Brain pericyte (primary cell): ENCODE measurements around the gene KCNK3.
"Not testable (repeated sequence)": the region's sequence is repeated elsewhere in the genome, so short reads cannot be mapped to it uniquely, and the experiment has no call there.

ENCODE experiments used
- DNase-seq: peaks from one replicate; pipeline ENCODE4 v3.0.0-alpha.2; 2012; ENCODE audit warnings: low read depth, low spot score

The KCNK3 gene

DNA sequence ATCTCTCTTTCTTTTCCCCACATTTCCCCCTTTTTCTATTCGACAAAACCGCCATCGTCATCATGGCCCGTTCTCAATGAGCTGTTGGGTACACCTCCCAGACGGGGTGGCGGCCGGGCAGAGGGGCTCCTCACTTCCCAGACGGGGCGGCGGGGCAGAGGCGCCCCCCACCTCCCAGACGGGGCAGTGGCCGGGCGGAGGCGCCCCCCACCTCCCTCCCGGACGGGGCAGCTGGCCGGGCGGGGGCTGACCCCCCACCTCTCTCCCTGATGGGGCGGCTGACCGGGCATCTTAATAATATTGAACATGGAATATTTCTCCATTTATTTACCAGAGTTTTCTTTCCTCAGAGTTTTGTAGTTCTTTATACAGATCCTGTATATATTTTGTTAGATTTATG is 27.2 kb upstream of the KCNK3 start:
- DNase-seq = not testable (repeated sequence)

DNA sequence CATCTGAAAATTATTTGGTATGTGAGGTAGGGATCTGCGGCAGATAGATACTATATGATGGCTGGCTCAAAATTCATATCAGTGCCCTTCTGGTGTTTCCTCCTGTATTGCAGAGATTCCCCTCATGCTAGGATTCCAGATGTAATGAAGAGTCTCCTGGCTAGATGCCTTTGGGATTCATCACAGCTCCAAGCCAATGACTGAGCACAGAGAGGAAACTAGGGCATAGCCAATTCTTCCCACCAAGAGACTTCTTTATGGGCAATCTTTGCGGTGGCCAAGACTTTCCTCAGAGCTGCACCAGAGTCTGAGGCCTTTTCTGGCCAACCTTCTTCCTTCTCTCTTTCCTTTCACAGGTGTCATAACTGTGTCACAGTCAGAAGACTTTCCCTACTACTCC is 25.9 kb upstream of the KCNK3 start:
- DNase-seq = no peak

DNA sequence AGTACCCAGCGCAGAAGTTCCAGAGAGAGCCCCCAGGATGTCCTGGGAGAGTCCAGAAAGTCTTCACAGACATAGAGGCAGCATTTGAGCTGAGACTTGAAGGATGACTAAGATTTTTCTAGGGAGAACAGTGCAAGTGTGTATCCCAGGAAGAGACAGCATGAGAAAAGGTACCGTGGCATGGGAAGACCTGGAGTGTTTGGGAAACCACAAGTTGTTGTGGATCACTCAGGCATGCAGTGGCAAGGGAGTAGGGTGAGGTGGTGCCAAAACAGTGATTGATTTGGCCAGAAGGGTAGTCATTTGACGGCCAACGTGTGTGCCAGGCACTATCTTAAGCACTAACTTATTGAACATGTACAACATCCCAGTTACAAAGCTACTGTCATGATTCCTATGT is 24.5 kb upstream of the KCNK3 start:
- no peak for DNase-seq

DNA sequence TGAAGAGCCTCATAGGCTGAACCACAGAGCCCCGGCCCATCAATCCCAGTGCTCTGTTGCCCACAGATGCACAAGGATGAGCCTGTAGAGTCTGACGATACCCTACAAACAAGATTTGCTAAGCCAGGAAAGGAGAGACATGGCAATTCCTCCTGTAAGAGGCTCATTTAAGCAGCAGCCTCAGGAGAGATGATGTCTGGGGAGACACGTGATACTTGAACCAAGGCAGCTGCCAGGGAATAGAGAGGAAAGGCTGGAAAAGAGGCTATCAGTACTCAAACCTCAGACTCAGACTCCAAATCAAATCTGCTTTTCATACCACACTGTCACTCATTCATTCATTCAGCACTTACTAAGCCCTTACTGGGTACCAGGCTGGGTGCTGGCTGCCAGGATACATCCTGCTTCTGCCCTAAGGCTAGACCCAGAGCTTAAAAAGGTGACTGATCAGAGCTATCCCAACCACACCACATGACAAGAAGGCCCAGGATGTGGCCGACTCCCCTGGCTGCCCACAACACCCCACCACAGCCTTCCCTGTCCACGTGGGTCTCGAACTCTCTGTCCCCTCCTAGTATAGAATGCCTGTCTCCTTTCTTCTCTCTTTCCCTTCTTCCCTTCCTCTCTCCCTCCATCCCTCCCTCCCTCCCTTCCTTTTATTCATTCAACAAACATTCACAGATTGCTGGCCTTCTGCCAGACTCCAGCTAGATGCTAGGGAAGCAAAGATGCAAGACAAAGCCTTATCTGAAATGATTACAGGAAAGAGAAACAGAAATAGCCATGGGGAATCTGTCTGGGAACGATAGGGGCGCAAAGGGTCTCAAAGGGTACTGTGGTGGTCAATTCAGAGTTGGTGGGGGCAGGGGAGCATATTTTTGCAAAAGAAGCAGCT is 23.4 kb upstream of the KCNK3 start:
- DNase-seq = no peak

DNA sequence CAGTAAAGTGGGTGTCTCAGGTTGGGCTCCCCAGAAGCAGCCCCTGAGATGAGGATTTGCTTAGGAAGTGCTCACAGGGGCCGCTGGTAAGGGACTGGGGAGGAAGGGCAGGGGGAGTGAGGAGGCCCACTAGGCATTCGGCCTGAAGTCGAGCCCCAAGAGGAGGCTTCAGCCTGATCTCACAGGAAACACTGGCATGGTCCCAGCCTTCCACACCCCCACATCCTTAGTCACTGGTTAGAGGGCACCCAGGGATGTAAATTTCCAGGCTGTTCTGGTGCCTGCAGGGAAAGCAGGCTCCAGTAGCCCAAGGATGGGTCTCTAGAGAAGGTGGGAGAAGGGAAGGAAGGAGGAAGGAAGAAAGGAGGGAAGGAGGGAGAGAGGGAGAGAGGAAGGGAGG is 22.4 kb upstream of the KCNK3 start:
- DNase-seq = no peak

DNA sequence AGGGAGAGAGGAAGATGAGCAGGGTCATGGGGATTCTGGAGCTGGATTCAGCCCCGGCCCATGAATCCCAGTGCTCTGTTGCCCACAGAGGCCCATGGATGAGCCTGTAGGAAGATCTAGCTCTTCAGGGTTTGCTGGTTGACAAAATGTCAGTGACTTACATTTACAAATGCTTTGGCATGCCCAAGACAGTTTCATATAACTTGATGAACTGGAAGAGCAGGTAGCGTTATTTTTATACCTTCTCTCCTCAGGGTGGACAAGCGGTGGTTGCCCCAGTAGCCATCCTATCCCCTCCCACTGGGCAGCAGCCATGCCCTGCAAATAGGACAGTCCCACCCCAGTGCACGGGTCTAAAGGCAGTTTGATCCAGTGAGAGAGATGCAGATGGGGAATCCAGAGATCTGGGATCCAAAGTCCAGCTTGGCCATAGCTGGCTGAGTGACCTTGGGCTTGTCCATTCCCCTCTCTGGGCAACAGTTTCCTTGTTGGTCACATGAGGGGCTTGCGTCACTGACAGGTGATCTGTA is 21.5 kb upstream of the KCNK3 start:
- no peak for DNase-seq

DNA sequence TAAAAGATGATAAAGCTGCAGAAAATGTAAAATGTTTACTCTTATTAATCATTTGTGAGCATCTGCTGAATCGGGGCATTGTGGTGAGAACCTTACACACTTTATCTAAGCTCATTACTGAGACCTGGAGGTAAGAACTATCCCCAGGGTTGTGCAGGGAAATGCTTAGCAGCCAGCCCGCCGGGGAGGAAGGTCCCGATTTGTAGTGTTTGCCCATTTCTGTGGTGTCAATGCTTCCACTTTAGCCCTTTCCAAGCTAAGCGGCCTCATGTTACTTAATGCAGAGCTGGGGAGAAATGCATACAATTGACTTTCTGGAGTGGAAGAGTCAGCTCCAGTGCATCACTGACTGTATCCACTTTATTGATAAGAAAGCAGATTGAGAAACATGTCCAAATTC is 20.8 kb upstream of the KCNK3 start:
- DNase-seq = no peak

DNA sequence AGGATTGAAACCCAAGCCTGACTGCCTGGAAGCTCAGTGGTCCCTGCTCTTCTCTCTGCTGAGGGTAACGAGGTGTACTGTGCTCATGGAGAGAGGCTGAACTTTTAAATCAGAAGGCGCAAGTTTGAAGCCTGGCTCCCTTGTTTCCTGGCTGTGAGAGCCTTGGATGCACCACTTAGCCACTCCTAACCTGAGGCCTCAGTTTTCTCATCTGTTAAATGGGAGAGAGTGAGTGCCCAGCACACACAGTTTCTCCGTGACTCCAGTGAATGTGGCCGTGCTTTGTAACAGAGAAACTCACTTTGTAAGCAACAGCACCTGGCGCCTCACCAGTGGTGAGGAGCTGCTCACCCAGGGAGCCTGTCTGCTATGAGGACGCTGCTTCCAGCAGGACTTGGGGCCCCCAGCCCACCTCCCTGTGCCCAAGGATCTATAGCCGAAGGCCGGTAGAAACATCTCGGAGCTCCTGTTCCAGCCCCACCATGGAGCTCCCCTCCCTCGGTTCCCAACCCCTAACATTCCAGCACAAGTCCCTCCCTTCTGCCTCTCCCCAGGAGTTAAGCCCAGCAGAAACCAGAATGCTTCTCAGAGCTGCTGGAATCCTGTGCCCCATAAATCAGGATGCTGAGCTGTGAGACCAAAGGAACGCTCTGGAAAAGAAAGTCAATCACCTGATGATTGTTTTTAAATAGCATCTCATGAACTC is 20.3 kb upstream of the KCNK3 start:
- no peak for DNase-seq

DNA sequence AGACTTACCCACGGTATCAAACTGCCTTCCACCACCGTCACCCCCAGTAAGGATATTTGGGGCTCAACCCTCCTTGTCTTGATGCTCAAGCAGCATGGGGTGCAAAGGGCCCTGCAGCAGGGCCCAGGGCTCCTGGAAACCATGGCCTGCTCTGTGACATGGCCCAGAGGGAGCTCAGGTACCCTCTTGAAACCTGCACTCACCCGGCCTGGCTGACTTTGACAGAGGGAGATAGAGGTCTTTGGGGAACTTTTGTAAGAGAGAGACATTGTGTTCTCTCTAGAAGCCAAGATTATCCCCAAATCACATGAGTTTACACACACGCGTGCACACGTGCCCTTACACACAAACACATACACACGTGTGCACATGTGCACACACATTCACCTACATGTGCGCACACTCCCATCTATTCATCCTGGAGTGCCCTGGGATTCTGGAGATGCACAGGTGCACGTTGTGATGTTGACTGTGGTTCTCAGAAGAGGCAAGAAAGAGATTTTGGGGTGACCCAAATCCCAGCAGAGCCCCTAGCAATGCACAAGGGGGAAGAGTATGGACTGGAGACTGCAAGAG is 19.6 kb upstream of the KCNK3 start:
- DNase-seq = no peak

DNA sequence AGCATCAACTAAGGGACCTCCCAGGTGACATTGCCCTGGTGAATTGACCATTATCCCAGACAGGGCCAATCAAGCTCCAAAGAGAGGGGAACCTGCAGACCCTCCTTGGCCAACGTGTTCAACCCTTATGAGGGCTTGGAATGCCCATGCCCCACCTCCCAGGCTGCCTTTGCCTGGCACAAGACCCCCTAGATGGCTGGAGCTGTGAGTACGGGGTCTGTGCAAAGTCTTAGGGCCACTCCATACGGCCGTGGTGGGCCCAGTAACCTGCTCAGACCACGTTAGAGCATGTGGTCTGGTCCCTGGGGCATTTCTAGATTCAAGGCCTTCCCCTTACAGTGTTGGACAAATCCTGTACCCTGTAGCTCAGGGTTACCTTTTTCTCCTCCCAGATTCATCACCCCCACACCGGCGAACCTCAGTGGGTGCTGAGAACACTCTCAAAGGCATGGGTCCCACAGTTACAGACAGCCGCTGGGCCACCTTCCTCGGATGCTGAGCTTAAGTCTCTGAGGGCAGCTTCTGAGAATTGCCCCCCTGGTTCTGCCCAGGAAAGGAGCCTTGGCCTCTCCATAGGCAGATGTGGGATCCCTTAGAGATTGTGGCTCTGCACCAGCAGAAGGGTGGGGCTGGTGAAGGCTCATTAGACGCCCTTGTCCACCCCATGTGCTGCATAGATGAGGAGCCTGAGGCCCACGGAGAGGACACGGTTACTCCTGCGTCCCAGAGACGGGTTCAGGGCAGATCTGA is 18.3 kb upstream of the KCNK3 start:
- no peak for DNase-seq

DNA sequence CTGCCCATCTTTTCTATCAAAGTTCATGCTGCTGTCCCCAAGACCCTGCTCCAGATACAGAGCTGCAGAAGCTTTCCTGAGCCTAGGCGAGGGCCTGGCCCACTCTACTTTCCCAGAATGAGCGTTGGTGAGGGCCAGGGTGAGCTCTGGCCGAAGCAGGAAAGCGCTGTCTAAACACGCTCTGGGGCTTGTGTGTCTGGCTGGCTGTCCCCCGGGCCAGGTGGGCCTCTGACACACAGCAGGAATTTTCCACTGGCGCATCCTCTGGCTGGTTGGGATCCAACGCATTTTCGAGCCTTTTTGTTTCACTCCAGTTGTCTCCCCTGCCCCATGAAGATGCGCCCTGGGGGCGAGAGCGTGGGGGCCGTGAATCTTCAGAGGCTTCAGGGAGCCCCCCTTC is 17.8 kb upstream of the KCNK3 start:
- DNase-seq = no peak

DNA sequence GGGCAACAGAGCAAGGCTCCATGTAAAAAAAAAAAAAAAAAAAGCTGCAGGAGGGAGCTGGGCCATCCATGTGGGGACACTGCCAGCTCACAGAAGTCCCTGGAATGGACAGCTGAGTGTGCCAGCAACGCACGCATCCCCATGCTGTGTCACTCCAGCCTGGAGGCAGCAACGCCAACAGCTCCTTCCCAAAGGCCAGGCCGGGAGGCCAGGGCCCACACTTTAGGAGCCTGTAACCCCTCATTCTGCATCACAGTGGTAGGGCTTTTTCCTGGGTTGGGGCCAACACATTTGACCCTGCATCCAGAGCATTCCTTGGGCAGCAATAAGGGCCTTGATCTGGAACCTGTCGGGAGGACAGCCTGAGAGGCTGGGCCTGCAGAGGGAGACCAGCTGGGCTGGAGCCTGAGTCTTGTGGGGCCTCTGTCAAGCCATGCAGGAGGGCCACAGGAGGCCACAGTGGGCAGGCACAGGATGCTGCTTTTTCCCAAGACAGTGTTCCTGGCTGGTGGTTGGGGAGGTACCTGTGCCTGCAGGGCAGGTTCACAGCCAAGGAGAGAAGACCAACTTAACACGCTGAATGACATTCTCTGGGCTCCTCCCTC is 16.8 kb upstream of the KCNK3 start:
- no peak for DNase-seq

DNA sequence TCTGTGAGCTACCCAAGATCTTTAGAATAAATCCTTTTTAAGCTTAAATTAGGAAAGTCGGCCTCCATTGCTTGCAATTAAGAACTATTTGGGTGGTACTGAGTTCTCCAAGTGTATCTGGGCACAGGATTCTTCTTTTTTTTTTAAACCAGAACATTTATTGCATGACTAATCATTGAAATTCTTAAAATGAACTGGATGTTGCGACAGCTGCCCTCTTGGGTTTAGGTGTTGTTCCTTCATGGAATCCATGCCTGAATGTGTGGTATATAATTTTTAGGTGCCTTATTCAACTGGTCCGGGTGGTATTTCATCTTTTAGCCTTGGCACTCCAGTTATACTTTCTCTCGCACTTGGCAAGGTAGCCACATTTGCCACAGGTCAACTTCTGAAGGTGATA is 14.5 kb upstream of the KCNK3 start:
- DNase-seq = no peak

DNA sequence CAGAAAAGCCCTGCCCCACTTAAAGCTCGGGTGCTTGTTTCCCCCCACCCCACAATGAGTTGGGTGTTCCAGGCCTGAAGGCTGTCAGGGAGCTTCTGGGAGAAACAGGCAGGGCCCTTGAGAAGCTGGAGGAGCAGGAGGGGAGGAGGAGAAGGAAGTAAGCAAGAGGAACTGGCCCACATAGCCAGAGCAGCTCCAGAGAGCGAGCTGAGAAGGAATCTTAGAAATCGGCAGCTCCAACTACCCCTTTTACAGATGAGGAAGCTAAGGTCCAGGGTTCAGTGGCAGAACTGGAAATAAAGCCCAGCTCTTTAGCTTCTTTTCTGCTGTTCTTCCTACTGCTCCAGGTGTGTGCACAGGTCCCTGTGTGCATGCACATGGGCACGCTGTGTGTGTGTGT is 12.7 kb upstream of the KCNK3 start:
- no peak for DNase-seq

DNA sequence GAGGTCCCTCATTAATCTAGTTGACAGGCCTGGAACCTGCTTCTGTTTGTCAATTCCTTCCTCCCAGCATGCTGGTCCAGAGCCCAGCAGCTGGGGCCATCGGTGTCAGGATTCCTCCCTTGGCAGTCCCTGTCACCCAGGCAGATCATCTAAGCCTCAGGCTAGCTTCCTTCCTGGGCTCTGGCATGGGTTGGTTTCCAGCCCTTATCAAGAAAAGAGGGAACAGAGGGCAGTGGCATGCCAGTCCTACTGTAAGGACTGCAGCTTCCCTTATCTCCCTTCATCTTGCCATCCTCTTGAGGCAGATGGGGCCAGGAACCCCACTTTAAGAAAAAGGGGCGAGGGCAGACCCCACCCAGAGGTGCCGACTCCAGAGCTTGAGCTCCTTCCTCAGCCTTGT is 10.9 kb upstream of the KCNK3 start:
- DNase-seq = no peak

DNA sequence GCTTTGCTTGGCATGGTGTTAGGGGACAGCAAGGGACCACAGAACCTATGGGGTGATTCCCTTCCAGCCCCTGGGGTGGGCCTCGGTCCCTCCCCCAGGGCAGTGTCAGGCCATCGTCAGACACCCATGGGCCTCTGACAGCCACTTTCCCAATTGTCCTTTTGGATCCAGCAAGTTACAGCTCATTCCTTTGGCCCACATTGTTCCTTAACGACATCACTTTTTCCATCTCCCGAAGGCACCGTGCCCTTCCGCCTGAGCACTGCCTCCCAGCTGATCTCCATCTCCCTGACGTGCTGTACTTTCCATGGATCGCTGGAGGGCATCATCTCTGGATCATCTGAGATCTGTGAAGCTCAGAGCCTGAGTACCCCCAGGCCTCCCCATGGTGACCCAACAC is 10.4 kb upstream of the KCNK3 start:
- DNase-seq = no peak

DNA sequence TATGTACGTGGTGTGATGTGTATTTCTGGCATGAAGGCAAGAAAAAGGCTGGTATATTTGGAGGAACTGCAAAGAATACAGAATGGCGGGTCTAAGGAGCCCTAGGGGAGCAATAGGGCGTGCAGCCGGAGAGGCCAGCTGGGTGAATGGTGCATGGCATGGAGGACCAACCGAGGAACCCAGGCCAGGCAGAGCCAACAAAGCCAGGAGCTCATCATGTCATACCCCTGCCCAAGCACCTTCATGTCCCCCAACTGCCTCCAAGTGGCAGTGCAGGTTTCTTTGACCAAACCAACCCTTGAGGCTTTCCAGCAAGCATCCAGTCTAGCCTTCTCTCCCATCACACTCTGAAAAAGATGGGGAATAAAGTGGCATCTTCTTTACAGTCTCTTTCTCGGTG is 8.9 kb upstream of the KCNK3 start:
- DNase-seq = no peak

DNA sequence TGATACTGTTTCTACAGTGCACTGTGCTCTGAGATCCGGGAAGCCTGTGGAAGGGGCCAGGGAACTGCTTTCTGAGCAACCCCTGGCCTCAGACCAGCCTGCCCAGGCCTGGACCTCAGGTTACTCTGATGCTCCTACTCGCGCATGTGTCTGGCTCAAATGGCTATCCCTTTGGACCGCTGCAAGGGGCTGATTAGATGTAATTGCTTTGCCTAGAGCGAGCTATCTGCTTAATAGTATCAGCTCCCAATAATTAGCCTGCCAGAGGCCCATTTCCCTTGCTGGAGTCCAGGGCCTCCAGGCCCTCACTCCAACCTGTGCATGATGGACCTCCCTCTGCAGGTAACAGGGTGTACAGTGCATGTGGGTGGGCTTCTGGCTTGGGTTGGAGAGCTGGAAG is 7.2 kb upstream of the KCNK3 start:
- DNase-seq = no peak

DNA sequence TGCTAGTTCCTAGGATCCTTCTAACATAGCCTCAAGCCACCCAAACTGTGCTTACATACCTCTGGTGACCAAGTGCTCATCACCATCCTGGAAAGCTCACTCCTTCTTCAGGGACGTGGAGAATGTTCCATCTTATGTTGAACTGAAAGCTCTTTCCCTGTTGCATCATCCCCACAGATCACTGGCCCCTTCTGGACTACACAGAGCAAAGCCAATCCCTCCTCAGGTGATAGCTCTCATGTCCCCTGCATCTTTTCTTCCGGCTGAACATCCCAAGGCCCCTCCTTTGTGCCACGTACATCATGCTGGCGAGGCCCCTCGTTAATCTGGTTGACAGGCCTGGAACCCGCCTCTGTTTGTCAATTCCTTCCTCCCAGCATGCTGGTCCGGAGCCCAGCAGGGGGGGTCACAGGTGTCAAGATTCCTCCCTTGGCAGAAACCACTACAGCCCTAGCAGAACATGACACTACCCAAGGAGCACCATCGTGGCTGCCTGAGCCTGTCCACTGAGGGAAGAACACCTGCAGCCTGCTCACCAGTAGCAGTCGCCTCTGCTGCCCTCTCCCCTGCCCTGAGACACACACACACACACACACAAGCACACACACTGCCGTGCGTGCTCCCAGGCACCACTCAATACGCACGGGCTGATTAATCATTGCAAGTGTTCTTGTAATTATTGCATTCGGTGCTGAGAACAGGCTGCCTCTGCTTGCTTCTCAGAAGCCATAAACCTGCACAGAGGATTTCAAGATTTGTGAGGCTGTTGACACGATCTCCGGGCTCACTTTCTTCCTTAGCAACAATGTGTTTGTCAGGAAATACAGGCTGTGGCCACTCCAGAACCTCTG is 6.3 kb upstream of the KCNK3 start:
- DNase-seq = no peak

DNA sequence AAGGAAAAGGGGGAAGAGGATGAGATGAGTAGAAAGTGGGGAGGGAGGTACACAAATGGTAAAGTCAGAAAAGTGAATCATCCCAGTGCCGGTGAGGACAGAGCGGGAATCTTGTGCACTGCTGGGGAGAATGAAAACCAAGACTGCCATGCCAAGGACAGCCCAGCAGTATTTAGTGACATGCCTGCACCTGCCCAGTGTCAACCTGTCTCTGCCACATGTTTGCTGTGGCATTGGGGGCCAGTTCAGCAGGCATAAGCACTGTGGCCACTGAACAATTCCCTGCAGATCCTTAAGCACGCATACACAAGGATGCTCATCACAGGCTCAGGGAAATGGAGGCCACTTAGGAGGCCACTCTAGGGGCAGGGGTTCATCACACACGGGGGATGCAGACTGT is 5.2 kb upstream of the KCNK3 start:
- no peak for DNase-seq

DNA sequence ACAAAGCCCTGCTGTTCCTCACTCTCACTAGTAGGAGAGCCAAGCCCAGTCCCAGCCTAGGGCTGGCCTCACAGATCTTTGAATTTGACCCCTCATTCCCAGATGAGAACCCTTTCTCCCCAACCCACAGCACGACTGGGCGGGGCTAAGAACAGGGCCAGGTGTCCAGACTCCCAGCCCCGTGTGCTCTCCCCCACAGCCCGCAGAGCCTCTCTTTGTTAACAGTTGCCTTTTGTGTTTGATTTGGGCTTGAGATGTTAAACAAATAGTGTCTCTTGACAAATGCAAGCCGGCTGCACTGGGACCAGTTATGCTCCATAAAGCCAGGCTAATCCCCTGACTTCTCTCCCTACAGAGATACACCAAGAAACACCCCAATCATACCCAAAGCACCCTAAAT is 4.7 kb upstream of the KCNK3 start:
- no peak for DNase-seq
